Activated naive CD8-positive, alpha-beta T cell (primary cell): ENCODE data around the gene RNF126.
"Not testable (repeated sequence)": the region's sequence is repeated elsewhere in the genome, so short reads cannot be mapped to it uniquely, and the experiment has no call there.

Experiments used
- H3K27ac Mint-ChIP-seq: one replicate; pipeline ENCODE4 v1.8.0; 2021; ENCODE audit warnings: mixed read lengths
- H3K27me3 Mint-ChIP-seq: one replicate; pipeline ENCODE4 v1.8.0; 2021; ENCODE audit warnings: mixed read lengths
- H3K36me3 Mint-ChIP-seq: one replicate; pipeline ENCODE4 v1.8.0; 2021; ENCODE audit warnings: mixed read lengths
- H3K4me1 Mint-ChIP-seq: one replicate; pipeline ENCODE4 v1.8.0; 2021; ENCODE audit warnings: low read depth, mixed read lengths
- H3K4me3 Mint-ChIP-seq: one replicate; pipeline ENCODE4 v1.8.0; 2021; ENCODE audit warnings: mild to moderate bottlenecking, mixed read lengths
- H3K9me3 Mint-ChIP-seq: one replicate; pipeline ENCODE4 v1.8.0; 2021; ENCODE audit warnings: low read depth, mixed read lengths

The RNF126 gene

DNA sequence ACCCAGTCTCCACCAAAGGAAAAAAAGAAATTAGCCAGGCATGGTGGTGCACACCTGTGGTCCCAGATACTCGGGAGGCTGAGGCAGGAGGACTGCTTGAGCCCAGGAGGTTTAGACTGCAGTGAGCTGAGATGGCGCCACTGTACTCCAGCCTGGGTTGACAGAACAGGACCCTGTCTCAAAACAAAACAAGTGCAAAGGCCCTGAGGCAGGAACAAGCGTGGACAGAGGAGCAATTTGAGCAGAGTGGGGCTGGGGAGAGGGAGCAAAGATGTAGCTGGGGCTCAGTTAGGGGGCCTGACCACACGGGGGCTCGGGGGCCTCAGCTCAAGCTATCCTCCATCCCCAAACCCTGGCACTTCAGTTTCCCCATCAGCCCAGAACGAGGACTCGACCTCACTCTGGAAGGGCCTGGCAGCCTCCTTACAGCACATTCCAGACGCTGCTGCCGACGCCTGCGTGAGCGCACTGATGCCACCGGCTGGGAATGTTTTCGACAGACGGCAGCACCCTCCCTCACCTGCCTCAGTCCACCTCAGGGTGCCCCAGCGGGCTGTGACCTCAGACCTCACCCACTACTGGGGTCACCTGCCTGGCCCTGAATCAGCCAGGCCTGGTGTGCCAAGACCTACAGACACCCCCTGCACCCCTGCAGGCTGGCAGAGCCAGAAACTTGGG is 27.9 kb downstream of the RNF126 start:
- Mint-ChIP-seq H3K27ac (no peak overlapping the region), H3K36me3 (no peaks in the 10 kb centered on the region), H3K9me3 (no peaks in the 10 kb centered on the region), H3K4me1 (peaks cover 31% of the 10 kb centered on the region), H3K27me3 (no peaks in the 10 kb centered on the region), H3K4me3 (no peak overlapping the region)

DNA sequence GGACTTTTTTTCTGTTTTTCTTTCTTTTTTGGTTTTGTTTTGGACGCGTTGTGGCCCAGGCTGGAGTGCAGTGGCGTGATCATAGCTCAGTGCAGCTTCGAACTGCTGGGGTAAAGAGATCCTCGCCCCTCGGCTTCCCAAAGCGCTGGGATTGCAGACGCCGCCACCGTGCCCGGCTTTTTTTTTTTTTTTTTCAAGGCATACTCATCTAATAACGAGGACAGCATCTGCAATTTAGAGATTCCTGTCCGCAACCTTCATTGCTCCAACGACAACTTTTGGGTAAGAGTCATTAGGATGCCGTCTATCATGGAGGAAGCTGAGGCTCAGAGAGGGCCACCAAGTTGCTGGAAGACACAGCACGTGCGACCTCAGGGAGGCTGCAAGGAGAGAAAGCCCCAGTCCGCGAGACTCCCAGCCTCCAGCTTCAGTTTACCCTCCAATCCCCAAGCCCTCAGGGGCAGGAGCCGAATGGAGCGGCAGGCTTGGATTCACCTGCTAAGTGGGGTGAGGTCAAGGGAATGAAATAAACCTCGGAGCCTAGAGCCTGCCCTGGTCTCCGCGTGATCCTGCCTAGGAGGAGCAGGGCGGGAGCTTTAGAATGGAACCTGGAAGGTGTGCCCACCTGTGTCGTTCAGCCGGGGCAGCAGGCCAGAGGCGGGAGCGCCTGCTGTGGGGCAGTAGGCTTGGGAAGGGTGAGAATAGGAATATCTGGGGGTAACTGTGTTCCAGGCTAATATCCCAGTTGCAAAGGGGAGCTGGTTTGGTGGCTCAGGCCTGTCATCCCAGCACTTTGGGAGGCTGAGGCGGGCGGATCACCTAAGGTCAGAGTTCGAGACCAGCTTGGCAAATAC is 29.0 kb downstream of the RNF126 start:
- H3K4me3 Mint-ChIP-seq, result peak overlapping the region; percentile 96
- peaks cover 1% of the 10 kb centered on the region for H3K36me3 Mint-ChIP-seq
- peak overlapping the region; percentile 83 for H3K27ac Mint-ChIP-seq
- H3K9me3 Mint-ChIP-seq, result no peaks in the 10 kb centered on the region
- no peaks in the 10 kb centered on the region for H3K27me3 Mint-ChIP-seq
- peaks cover 30% of the 10 kb centered on the region for H3K4me1 Mint-ChIP-seq

DNA sequence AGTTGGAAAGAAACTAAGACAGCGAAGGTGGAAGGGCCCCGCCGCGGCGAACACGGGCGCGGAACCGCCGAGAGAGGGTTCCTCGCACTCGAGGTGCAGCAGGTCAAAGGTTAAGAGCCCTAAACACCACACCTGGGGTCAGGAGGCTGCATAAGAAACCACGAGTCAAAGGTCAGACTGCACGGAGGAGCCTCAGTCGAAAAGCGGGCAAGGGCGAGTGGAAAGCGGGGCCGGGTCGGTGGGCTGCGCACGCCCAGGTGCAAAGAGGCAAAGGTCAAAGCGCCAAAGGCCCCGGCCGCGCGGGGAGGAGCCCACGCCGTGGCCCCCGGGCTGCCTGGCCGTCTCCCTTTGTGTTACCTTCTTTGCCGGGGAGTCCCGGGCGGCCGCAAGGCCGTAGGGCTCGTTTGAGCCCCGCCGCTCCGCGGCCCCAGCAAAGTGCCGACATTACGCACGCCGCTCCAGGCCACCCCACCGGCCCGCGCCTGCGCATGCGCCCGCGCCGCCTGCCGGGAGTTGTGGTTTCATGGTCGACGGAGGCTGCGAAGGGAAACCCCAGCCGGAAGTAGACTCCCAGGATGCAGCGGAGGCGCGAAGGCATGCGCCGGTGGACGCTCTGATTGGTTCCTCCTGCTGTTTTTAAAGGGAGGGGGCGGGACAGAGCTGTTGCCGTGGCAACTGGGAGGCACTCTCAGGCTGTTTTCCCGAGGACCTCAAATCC is 29.8 kb downstream of the RNF126 start, which contains the start of gene POLRMT:
Gene POLRMT (minus strand): TSS at position 470 of the 718 bp plus-strand sequence. CDS start 25 bp downstream, at position 445.
- Mint-ChIP-seq H3K36me3 (peaks cover 2% of the 10 kb centered on the region), H3K9me3 (no peaks in the 10 kb centered on the region), H3K27me3 (no peaks in the 10 kb centered on the region), H3K4me3 (peak within 1 kb of the TSS; percentile 96), H3K4me1 (peaks cover 32% of the 10 kb centered on the region), H3K27ac (peak within 1 kb of the TSS; percentile 93)

DNA sequence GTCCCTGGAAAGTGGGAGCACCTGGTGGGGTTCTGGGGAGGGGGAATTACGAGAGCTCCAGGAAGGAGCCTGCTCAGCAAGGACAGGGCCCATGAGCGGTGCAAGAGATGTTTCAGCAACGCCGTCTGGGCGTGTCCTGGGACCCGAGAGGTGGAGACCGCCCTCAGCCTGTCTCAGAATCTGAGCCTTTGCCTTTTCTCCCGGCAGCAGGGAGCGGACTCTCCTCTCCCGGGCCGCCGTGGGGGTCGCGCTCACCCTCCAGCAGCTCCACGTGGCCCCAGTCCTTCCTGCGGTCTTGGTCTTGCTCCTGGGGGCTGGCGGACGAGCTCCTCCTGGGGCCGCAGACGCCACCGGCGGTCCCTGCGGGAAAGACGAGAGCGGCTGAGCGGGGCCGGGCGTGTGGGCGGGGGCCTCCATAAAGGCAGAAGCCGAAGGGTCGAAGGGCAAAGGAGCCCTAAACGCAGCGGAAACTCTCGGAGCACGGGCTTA is 30.4 kb downstream of the RNF126 start:
- H3K9me3 Mint-ChIP-seq, result no peaks in the 10 kb centered on the region
- H3K4me3 Mint-ChIP-seq, result peak overlapping the region; percentile 96
- peak overlapping the region; percentile 93 for H3K27ac Mint-ChIP-seq
- peaks cover 2% of the 10 kb centered on the region for H3K36me3 Mint-ChIP-seq
- H3K27me3 Mint-ChIP-seq, result no peaks in the 10 kb centered on the region
- H3K4me1 Mint-ChIP-seq, result peaks cover 32% of the 10 kb centered on the region

DNA sequence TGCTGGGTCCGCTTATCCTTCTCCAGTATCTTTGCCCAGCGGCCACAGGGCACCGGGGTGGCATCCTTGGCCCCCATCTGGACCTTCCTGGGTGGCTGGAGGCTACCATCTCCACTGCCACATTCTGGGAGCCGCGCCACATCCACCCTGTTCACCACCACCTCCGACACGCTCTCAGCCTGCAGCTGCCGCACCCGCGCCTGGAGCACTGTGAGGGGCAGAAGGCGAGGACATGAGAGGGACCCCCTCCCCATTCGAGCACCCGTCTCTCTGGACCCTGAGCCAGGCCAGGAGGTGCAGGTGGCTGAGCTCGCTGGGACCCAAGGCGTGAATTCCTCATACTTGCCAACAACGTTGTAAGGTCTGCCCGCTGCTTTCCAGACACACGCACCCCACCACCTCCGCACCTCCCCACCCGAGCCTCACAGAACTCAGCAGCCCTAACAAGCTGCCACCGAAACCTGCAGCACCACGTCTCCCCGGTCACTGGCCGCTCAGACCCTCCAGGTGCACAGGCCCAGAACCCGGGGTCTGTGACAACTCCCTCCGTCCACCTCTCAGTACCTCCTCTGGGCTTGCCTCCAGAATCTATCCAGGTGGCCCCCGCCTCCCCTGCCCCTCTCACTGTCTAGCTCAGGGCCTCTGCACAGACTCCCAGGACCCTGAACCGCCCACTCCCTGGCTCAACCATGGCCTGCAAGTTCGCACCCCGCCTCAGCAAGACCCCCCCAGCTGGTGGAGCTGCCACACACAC is 32.9 kb downstream of the RNF126 start:
- Mint-ChIP-seq H3K27me3 (no peaks in the 10 kb centered on the region), H3K36me3 (peaks cover 4% of the 10 kb centered on the region), H3K4me1 (peaks cover 33% of the 10 kb centered on the region), H3K9me3 (no peaks in the 10 kb centered on the region), H3K4me3 (no peak overlapping the region), H3K27ac (no peak overlapping the region)

DNA sequence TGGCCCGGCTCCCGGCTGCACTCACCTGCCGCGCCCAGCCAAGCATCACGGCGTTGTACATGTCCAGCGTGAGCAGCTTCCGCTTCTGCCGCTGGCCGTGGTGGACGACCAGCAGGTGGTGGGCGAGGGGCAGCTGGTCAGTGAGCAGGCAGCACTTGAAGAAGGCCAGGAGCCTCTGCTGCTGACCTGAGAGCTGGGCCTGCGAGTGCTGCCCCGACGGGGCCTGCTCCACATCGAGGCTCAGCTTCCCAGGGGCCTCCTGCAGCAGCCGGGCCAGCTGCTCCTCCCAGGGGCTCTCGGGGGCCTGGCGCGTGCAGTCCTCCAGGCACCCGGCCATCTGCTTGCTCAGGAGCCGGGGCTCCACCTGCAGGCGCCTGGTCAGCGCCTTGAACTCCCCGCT is 33.5 kb downstream of the RNF126 start:
- peaks cover 33% of the 10 kb centered on the region for H3K4me1 Mint-ChIP-seq
- H3K4me3 Mint-ChIP-seq, H3K27me3 Mint-ChIP-seq, H3K27ac Mint-ChIP-seq, H3K9me3 Mint-ChIP-seq, H3K36me3 Mint-ChIP-seq: not testable (repeated sequence)

DNA sequence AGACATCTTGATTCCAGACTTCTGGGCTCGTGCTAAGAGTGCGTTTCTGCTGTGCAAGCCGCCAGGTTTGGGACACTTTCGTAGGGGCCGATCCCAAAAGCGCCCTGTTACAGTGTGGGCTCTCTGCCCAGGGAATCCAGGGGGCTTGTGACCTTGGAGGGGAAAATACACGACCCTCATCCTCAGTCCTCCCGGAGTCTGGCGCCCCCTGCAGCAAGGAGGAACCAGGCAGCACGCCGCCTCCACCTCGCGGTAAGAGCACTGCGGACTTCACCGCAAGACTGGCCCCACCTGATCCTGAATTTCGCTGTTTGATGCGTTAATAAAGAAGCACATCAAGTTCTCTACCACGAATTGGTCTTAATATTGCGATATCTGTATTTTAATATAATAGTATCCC is 34.8 kb downstream of the RNF126 start:
- Mint-ChIP-seq H3K4me1 (peaks cover 24% of the 10 kb centered on the region), H3K27me3 (no peaks in the 10 kb centered on the region), H3K27ac (no peak overlapping the region), H3K4me3 (no peak overlapping the region), H3K36me3 (peaks cover 4% of the 10 kb centered on the region), H3K9me3 (no peaks in the 10 kb centered on the region)

DNA sequence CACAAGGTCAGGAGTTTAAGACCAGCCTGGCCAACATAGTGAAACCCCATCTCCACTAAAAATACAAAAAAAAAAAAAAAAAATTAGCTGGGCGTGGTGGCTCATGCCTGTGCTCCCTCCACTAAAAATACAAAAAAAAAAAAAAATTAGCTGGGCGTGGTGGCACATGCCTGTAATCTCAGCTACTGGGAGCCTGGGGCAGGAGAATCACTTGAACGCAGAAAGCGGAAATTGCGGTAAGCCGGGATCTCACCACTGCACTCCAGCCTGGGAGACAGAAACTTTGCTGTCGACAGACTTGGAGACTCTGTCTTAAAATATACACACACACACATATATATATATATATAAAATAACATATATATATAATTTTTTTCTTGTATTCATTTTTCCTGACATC is 36.4 kb downstream of the RNF126 start:
- H3K9me3 Mint-ChIP-seq, H3K4me3 Mint-ChIP-seq, H3K27me3 Mint-ChIP-seq, H3K36me3 Mint-ChIP-seq, H3K27ac Mint-ChIP-seq: not testable (repeated sequence)
- H3K4me1 Mint-ChIP-seq, result peaks cover 19% of the 10 kb centered on the region

DNA sequence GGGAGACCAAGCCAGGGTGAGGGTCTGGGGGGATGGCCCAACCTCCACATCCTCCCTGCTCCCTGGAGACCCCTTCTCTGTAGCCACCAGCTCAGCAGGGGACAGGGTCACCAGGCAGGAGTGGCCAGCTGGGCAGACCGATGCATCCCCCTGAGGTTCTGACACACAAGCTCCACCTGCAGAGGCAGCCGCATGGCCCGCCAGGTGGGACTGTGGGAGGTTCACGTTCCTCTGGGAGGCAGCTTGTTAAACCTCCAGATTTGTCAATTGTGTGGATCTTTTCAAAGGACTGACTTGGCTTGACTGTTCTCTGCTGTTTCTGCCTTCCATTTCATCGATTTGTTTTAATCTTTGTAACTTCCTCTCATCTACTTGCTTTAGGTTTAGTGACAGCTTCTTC is 37.8 kb downstream of the RNF126 start:
- Mint-ChIP-seq H3K4me1 (peaks cover 10% of the 10 kb centered on the region), H3K27ac (no peak overlapping the region), H3K4me3 (no peak overlapping the region), H3K9me3 (no peaks in the 10 kb centered on the region), H3K27me3 (no peaks in the 10 kb centered on the region), H3K36me3 (peaks cover 4% of the 10 kb centered on the region)

DNA sequence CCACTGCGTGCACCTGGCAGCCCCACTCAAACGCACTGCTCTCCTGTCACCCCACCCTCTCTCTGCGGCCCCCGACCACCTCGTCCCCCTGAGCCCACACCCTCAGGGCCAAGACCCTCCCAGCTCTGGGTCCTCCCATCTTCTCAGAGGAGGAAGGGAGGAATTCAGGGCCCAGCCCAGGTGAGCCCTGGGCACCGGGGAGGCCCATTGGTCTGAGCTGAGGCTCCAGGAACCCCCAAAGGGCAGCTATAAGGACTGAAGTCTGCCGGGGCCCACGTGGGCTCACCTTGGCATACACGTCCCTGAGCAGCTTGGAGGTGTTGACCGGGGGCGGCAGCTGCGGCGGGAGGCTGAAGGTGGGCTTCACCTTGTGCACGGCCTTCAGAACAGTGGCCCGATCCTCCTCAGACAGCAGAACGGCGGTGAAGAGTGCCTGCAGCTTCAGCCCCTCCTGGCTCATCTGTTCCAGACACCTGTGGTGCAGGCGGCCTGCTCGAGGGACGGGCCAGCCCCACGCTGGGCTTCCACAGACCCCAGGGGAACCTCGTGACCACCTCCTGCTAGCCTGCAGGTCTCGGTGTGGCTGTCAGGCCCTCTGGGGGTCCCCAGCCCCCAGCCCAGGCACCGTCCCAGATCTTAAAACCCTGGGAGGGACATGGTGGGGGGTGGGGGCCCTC is 38.4 kb downstream of the RNF126 start:
- H3K27ac Mint-ChIP-seq, result no peak overlapping the region
- no peaks in the 10 kb centered on the region for H3K9me3 Mint-ChIP-seq
- H3K4me1 Mint-ChIP-seq, result peaks cover 5% of the 10 kb centered on the region
- peaks cover 4% of the 10 kb centered on the region for H3K36me3 Mint-ChIP-seq
- no peak overlapping the region for H3K4me3 Mint-ChIP-seq
- H3K27me3 Mint-ChIP-seq, result no peaks in the 10 kb centered on the region

DNA sequence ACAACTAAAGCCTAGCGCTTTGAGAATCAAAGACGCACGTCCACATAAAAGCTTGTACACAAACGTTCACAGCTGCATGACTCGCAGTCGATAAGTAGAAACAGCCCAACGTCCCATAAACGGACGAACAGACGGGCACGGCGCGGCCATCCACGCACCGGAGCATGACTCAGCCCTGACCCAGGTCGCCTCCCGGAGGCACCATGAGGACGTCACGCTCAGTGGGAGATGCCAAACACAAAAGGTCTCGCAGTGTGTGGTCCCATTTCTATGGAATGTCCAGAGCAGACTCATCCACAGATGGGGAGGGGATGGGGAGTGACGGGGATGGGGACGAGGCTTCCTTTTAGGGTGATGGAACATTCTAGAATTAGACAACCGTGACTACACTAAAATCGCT is 39.0 kb downstream of the RNF126 start:
- Mint-ChIP-seq H3K27ac (no peak overlapping the region), H3K27me3 (no peaks in the 10 kb centered on the region), H3K9me3 (no peaks in the 10 kb centered on the region), H3K4me1 (peaks cover 4% of the 10 kb centered on the region), H3K4me3 (no peak overlapping the region), H3K36me3 (peaks cover 2% of the 10 kb centered on the region)

DNA sequence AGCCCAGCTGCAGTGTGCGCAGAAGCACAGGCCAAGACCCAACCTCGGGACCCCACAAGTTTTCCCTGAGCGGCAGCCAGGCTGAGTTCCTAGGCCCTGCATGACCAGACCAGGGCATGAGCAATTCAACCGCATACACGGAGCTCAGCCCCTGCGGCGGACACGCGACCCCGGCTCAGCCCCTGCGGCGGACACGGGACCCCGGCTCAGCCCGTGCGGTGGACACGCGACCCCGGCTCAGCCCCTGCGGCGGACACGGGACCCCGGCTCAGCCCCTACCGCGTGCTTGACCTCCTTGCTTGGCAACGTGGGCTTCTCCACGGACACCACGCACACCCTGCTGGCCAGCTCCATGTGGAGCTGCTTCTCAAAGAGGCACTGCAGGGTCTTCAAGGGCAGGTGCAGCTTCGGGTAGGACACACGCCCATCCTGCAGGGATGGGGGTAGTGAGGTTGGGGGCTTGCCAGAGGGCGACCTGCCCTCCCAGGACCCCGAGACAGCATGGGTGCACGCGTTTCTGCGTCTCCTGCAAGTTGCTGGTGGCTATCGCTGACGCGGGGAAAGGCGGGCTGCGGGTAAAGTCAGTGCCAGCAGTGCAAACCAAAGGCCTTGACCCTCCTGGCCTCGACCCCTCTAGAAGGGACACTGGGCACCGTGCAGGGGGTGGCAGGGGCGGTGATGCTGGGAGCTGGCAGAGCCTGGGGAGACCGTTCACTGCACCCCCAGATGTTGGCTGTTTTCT is 39.7 kb downstream of the RNF126 start:
- no peak overlapping the region for H3K4me3 Mint-ChIP-seq
- H3K36me3 Mint-ChIP-seq, result peaks cover 2% of the 10 kb centered on the region
- no peak overlapping the region for H3K27ac Mint-ChIP-seq
- H3K27me3 Mint-ChIP-seq, result no peaks in the 10 kb centered on the region
- peaks cover 2% of the 10 kb centered on the region for H3K4me1 Mint-ChIP-seq
- no peaks in the 10 kb centered on the region for H3K9me3 Mint-ChIP-seq

DNA sequence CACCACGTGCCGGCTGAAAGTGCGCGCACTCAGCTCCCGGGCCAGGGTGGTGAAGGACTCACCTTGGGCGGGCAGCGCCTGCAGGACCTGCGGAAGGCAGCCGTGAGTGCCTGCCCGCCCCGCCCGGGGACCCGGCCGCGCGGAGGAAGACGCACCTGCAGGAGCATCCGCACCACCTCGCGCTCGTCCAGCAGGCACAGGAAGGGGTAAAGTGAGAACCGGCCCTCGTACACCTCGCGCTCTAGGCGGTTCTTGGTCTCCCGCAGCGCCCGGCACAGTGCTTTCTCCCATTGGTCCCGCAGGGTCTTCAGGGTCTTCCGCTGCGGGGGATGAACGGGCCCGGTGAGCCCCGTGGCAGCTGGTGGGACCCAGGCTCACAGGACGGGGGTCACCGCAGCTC is 40.3 kb downstream of the RNF126 start:
- H3K27me3 Mint-ChIP-seq, result no peaks in the 10 kb centered on the region

More for the DNA sequence above, 40.3 kb downstream of the RNF126 start:
- H3K4me1 Mint-ChIP-seq, result peaks cover 2% of the 10 kb centered on the region
- H3K9me3 Mint-ChIP-seq, result no peaks in the 10 kb centered on the region
- H3K36me3 Mint-ChIP-seq, result peaks cover 2% of the 10 kb centered on the region
- no peak overlapping the region for H3K27ac Mint-ChIP-seq
- no peak overlapping the region for H3K4me3 Mint-ChIP-seq
